HepG2 (cell line): Measurements from ENCODE around the gene ZCWPW2. TPM values are rescaled to one million over a fixed set of nuclear protein-coding genes. Genes with fewer than 3 reads are reported as not detected.

Experiments used
- ATAC-seq: fragments of 200-7000 bp; cut with Tn5 transposase; 3 replicates; pipeline ENCODE4 v1.9.1; 2020; ENCODE audit warnings: mild to moderate bottlenecking, moderate library complexity
- BruUV-seq: library from RNA; stranded (reverse); fragments of 400-500 nt; replicated peaks from 2 replicates; lab custom pipeline; 2021; lab: Mats Ljungman, UMichigan
- CTCF ChIA-PET: fragments of 300-600 bp; formaldehyde crosslinking; extraction: SDS; loops from one replicate; lab custom pipeline; 2021; ENCODE audit warnings: low total read pairs, inconsistent platforms, low intra/inter-chr PET ratio; lab: Yijun Ruan, JAX
- POLR2A ChIA-PET: fragments of 350-600 bp; sonication (Branson Sonifier 250); formaldehyde crosslinking; loops from one replicate; lab custom pipeline; 2020; ENCODE audit warnings: antibody characterized with exemption, inconsistent platforms; lab: Yijun Ruan, JAX
- DNase-seq: peaks from one replicate; pipeline ENCODE4 v3.0.0-alpha.2; 2015; ENCODE audit warnings: low spot score
- FAIRE-seq: peaks from 3 replicates; lab custom pipeline; 2011; peaks lifted over from hg19 to GRCh38; lab: Jason Lieb, UNC
- H2AFZ ChIP-seq: one replicate; pipeline ENCODE4 v1.6.1; 2011; ENCODE audit warnings: low read length, inconsistent platforms
- H3K27ac ChIP-seq: fragments of 300-600 bp; 3 replicates; pipeline ENCODE4 v1.8.0; 2011; ENCODE audit warnings: mixed run types, mild to moderate bottlenecking, mixed read lengths, low read length, inconsistent platforms; ENCODE audit not compliant: insufficient read depth; ENCODE audit errors: extremely low read length
- H3K27me3 ChIP-seq, 2 experiments: fragments of 200-600 bp in 1 of 2; 2 replicates in 1 of 2; 3 replicates in 1 of 2; pipeline versions ENCODE4 v1.6.0 to v1.8.0; 2011; ENCODE audit warnings: low read length in 2 of 2, mild to moderate bottlenecking in 2 of 2, moderate library complexity in 2 of 2, inconsistent platforms in 1 of 2; ENCODE audit not compliant: insufficient read depth in 2 of 2, control insufficient read depth in 1 of 2
- H3K36me3 ChIP-seq, 2 experiments: fragments of 200-600 bp in 1 of 2; replicated peaks in 1 of 2; 2 replicates in 1 of 2; 3 replicates in 1 of 2; pipeline versions ENCODE4 v1.5.1 to v1.8.0; 2011; ENCODE audit warnings: low read length in 2 of 2, inconsistent platforms in 1 of 2; ENCODE audit not compliant: insufficient read depth in 2 of 2, control insufficient read depth in 1 of 2
- H3K4me1 ChIP-seq: 2 replicates; pipeline ENCODE4 v1.5.1; 2012; ENCODE audit warnings: low read length, inconsistent platforms; ENCODE audit not compliant: insufficient read depth
- H3K4me2 ChIP-seq: 2 replicates; pipeline ENCODE4 v1.6.0; 2011; ENCODE audit warnings: low read depth, low read length, inconsistent platforms
- H3K4me3 ChIP-seq, 3 experiments: fragments of 200-600 bp in 1 of 3; sonication (generic), shearing (Covaris generic) in 1 of 3; replicated peaks in 1 of 3; 2 replicates each; pipeline ENCODE4 v1.5.1; 2011 to 2016; ENCODE audit warnings: low read length in 3 of 3, inconsistent platforms in 2 of 3, low read depth in 2 of 3, mild to moderate bottlenecking in 2 of 3, control low read depth in 1 of 3, mixed read lengths in 1 of 3; ENCODE audit not compliant: insufficient read depth in 1 of 3
- H3K79me2 ChIP-seq: one replicate; pipeline ENCODE4 v1.6.1; 2011; ENCODE audit warnings: low read length, inconsistent platforms; ENCODE audit not compliant: insufficient read depth
- H3K9ac ChIP-seq: 2 replicates; pipeline ENCODE4 v1.6.0; 2011; ENCODE audit warnings: mild to moderate bottlenecking, low read depth, low read length, inconsistent platforms; ENCODE audit not compliant: insufficient read depth
- H3K9me3 ChIP-seq: 2 replicates; pipeline ENCODE4 v1.5.1; 2012; ENCODE audit warnings: mild to moderate bottlenecking, low read length
- H4K20me1 ChIP-seq: 2 replicates; pipeline ENCODE4 v1.6.0; 2011; ENCODE audit warnings: inconsistent platforms, mild to moderate bottlenecking, low read length, moderate library complexity; ENCODE audit not compliant: insufficient read depth
- CAMTA2 ChIP-seq: sonication (generic); formaldehyde crosslinking; IDR thresholded peaks from 2 replicates; pipeline ENCODE4 v1.4.0; 2020; ENCODE audit warnings: mild to moderate bottlenecking, missing genetic modification reagents, borderline replicate concordance
- HDAC1 ChIP-seq: sonication (generic); formaldehyde crosslinking; IDR thresholded peaks from 2 replicates; pipeline ENCODE4 v1.5.1; 2020; ENCODE audit warnings: mild to moderate bottlenecking, missing genetic modification reagents
- MAFF ChIP-seq: IDR thresholded peaks from 2 replicates; pipeline ENCODE4 v1.6.1; 2011; ENCODE audit warnings: low read depth, low read length, improper control_type of control experiment
- MLXIP ChIP-seq: sonication (generic); formaldehyde crosslinking; IDR thresholded peaks from 2 replicates; pipeline ENCODE4 v1.9.0; 2021; ENCODE audit warnings: missing genetic modification reagents, borderline replicate concordance
- SP5 ChIP-seq: IDR thresholded peaks from 2 replicates; pipeline ENCODE4 v1.6.1; 2016; ENCODE audit warnings: low read depth, borderline replicate concordance
- ZNF431 ChIP-seq: sonication (generic); formaldehyde crosslinking; IDR thresholded peaks from 2 replicates; pipeline ENCODE4 v1.9.0; 2022; ENCODE audit warnings: missing genetic modification reagents, low read depth, mild to moderate bottlenecking, borderline replicate concordance
- WGBS: methylation state at CpG from one replicate; pipeline ENCODE4 v1.1.6; 2017; ENCODE audit warnings: low lambda C conversion rate; 5-methylcytosine and 5-hydroxymethylcytosine counted together
- in situ Hi-C: cut with HindIII; loops from 2 replicates; pipeline ENCODE4 v1.10.0; 2017; ENCODE audit warnings: low pct_unique_long_range_greater_than_20kb; ENCODE audit not compliant: extremely low pct_ligation_motif_present
- intact Hi-C: fragments of 100-400 bp; cut with micrococcal nuclease; formaldehyde crosslinking; loops from one replicate; pipeline ENCODE4 v1.10.0; 2022; ENCODE audit not compliant: unreplicated experiment
- polyA plus RNA-seq, 8 experiments: library from polyadenylated mRNA; depleted of rRNA in 3 of 8; stranded (reverse) in 7 of 8; unstranded in 1 of 8; fragments of >200 nt; fragmentation: Illumina TruSeq in 4 of 8; extraction: Trizol in 4 of 8; gene quantifications; 2 replicates each; pipeline versions ENCODE4 v1.2.1 to v1.2.3, GENCODE V29; 2011 to 2016; ENCODE audit warnings: low read depth in 4 of 8, missing spikeins in 1 of 8, mixed read lengths in 1 of 8; ENCODE audit not compliant: insufficient read depth in 1 of 8
- total RNA-seq, 5 experiments: library from RNA; depleted of rRNA; stranded (reverse); fragments of >200 nt; fragmentation: Illumina TruSeq; extraction: Trizol; gene quantifications; 2 replicates each; pipeline ENCODE4 v1.2.3, GENCODE V29; 2016; ENCODE audit warnings: low read depth in 1 of 5
- TF ChIP-seq, protein P1 (sequence below): sonication (generic); formaldehyde crosslinking; IDR thresholded peaks from 2 replicates; pipeline ENCODE4 v1.5.0; 2020; ENCODE audit warnings: missing genetic modification reagents
- TF ChIP-seq, protein P2 (sequence below): IDR thresholded peaks from 2 replicates; pipeline ENCODE4 v1.6.1; 2016; ENCODE audit warnings: low read depth, missing genetic modification reagents, missing compliant biosample characterization
- TF ChIP-seq, protein P3 (sequence below): sonication (generic); formaldehyde crosslinking; IDR thresholded peaks from 2 replicates; pipeline ENCODE4 v1.4.0; 2020; ENCODE audit warnings: missing genetic modification reagents
- TF ChIP-seq, protein P4 (sequence below): sonication (generic); formaldehyde crosslinking; conservative IDR thresholded peaks from 2 replicates; pipeline ENCODE4 v1.5.0; 2020; ENCODE audit warnings: missing genetic modification reagents

Gene ZCWPW2
- total and polyA plus RNA-seq, 2 of the 13 experiments (the other 11 are each of a cell fraction or from before 2014, with no cell fraction given): 0.17 to 0.53 TPM

DNA sequence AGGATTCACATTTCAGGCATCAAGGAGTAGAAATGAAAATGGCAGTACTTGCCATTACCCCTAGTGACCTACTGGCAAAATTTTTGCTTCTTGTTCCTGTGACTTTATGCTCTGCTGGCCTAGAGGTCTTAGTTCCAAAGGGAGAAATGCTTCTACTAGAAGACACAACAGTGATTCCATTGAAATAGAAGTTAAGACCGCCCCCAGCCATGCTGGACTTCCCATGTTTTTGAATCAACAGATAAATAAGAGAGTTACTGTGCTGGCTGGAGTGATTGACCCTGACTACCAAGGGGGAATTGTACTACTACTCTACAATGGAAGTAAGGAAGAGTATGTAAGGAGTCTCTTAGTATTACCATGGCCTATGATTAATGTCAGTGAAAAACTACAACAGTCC, 196.3 kb downstream of the ZCWPW2 start:
- Histone ChIP-seq H3K79me2 (no peaks in the 10 kb centered on the region), H3K4me2 (no peak overlapping the region), H3K27ac (no peak overlapping the region), H3K9ac (no peak overlapping the region), H4K20me1 (no peaks in the 10 kb centered on the region), H3K36me3 (no peaks in the 10 kb centered on the region), H3K27me3 (no peaks in the 10 kb centered on the region; a peak in 1 of 5 replicates), H2AFZ (no peak overlapping the region), H3K4me3 (no peak overlapping the region), H3K9me3 (peaks cover 46% of the 10 kb centered on the region), H3K4me1 (no peaks in the 10 kb centered on the region)
- DNase-seq (no peak), FAIRE-seq (no peak), ATAC-seq (no peak)
- in situ Hi-C loops: no loop called here
- POLR2A ChIA-PET: no interaction called here
- CTCF ChIA-PET: no interaction called here
- intact Hi-C loops: no loop called here
- WGBS: 0% methylated on average over 1 of the region's 1 CpG
- BruUV-seq: no TSS peak
- TF ChIP-seq ZNF431 (CRISPR knock-in tag) (no peak), HDAC1 (CRISPR knock-in tag) (no peak), SP5 (CRISPR knock-in tag) (no peak), CAMTA2 (CRISPR knock-in tag) (no peak), MAFF (no peak), MLXIP (CRISPR knock-in tag) (no peak)
- TF ChIP-seq, protein P1, sequence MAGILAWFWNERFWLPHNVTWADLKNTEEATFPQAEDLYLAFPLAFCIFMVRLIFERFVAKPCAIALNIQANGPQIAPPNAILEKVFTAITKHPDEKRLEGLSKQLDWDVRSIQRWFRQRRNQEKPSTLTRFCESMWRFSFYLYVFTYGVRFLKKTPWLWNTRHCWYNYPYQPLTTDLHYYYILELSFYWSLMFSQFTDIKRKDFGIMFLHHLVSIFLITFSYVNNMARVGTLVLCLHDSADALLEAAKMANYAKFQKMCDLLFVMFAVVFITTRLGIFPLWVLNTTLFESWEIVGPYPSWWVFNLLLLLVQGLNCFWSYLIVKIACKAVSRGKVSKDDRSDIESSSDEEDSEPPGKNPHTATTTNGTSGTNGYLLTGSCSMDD (CRISPR knock-in tag): no peak
- TF ChIP-seq, protein P2, sequence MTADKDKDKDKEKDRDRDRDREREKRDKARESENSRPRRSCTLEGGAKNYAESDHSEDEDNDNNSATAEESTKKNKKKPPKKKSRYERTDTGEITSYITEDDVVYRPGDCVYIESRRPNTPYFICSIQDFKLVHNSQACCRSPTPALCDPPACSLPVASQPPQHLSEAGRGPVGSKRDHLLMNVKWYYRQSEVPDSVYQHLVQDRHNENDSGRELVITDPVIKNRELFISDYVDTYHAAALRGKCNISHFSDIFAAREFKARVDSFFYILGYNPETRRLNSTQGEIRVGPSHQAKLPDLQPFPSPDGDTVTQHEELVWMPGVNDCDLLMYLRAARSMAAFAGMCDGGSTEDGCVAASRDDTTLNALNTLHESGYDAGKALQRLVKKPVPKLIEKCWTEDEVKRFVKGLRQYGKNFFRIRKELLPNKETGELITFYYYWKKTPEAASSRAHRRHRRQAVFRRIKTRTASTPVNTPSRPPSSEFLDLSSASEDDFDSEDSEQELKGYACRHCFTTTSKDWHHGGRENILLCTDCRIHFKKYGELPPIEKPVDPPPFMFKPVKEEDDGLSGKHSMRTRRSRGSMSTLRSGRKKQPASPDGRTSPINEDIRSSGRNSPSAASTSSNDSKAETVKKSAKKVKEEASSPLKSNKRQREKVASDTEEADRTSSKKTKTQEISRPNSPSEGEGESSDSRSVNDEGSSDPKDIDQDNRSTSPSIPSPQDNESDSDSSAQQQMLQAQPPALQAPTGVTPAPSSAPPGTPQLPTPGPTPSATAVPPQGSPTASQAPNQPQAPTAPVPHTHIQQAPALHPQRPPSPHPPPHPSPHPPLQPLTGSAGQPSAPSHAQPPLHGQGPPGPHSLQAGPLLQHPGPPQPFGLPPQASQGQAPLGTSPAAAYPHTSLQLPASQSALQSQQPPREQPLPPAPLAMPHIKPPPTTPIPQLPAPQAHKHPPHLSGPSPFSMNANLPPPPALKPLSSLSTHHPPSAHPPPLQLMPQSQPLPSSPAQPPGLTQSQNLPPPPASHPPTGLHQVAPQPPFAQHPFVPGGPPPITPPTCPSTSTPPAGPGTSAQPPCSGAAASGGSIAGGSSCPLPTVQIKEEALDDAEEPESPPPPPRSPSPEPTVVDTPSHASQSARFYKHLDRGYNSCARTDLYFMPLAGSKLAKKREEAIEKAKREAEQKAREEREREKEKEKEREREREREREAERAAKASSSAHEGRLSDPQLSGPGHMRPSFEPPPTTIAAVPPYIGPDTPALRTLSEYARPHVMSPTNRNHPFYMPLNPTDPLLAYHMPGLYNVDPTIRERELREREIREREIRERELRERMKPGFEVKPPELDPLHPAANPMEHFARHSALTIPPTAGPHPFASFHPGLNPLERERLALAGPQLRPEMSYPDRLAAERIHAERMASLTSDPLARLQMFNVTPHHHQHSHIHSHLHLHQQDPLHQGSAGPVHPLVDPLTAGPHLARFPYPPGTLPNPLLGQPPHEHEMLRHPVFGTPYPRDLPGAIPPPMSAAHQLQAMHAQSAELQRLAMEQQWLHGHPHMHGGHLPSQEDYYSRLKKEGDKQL (CRISPR knock-in tag): no peak
- TF ChIP-seq, protein P3, sequence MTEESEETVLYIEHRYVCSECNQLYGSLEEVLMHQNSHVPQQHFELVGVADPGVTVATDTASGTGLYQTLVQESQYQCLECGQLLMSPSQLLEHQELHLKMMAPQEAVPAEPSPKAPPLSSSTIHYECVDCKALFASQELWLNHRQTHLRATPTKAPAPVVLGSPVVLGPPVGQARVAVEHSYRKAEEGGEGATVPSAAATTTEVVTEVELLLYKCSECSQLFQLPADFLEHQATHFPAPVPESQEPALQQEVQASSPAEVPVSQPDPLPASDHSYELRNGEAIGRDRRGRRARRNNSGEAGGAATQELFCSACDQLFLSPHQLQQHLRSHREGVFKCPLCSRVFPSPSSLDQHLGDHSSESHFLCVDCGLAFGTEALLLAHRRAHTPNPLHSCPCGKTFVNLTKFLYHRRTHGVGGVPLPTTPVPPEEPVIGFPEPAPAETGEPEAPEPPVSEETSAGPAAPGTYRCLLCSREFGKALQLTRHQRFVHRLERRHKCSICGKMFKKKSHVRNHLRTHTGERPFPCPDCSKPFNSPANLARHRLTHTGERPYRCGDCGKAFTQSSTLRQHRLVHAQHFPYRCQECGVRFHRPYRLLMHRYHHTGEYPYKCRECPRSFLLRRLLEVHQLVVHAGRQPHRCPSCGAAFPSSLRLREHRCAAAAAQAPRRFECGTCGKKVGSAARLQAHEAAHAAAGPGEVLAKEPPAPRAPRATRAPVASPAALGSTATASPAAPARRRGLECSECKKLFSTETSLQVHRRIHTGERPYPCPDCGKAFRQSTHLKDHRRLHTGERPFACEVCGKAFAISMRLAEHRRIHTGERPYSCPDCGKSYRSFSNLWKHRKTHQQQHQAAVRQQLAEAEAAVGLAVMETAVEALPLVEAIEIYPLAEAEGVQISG: no peak
- TF ChIP-seq, protein P4, sequence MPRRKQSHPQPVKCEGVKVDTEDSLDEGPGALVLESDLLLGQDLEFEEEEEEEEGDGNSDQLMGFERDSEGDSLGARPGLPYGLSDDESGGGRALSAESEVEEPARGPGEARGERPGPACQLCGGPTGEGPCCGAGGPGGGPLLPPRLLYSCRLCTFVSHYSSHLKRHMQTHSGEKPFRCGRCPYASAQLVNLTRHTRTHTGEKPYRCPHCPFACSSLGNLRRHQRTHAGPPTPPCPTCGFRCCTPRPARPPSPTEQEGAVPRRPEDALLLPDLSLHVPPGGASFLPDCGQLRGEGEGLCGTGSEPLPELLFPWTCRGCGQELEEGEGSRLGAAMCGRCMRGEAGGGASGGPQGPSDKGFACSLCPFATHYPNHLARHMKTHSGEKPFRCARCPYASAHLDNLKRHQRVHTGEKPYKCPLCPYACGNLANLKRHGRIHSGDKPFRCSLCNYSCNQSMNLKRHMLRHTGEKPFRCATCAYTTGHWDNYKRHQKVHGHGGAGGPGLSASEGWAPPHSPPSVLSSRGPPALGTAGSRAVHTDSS: no peak
